HepG2 (cell line): ENCODE data around the gene ALMS1.

Experiments
- ATF7 ChIP-seq, 2 experiments: fragments of 450-650 bp in 1 of 2; sonication (generic) in 1 of 2; formaldehyde crosslinking in 1 of 2; IDR thresholded peaks; 2 replicates each; pipeline versions ENCODE4 v1.4.0 to v1.6.1; 2016 to 2020; ENCODE audit warnings: antibody characterized with exemption in 1 of 2, mild to moderate bottlenecking in 1 of 2, missing genetic modification reagents in 1 of 2
- CBX5 ChIP-seq: sonication (generic); formaldehyde crosslinking; IDR thresholded peaks from 2 replicates; pipeline ENCODE4 v1.4.0; 2020; ENCODE audit warnings: missing genetic modification reagents, borderline replicate concordance
- CEBPB ChIP-seq: IDR thresholded peaks from 2 replicates; pipeline ENCODE4 v1.6.1; 2011; ENCODE audit warnings: low read depth, low read length, improper control_type of control experiment, borderline replicate concordance
- PCBP1 ChIP-seq: fragments of 200-400 bp; formaldehyde crosslinking; IDR thresholded peaks from 2 replicates; pipeline ENCODE4 v1.6.1; 2017; ENCODE audit warnings: mild to moderate bottlenecking, low read depth, low read length, borderline replicate concordance
- POLR2A ChIP-seq, 2 experiments: IDR thresholded peaks; 2 replicates each; pipeline ENCODE4 v1.6.1; 2011; ENCODE audit warnings: low read depth in 2 of 2, low read length in 2 of 2, mild to moderate bottlenecking in 1 of 2, moderate library complexity in 1 of 2; ENCODE audit not compliant: insufficient read depth in 1 of 2
- SSRP1 ChIP-seq: IDR thresholded peaks from 2 replicates; pipeline ENCODE4 v1.6.1; 2016; ENCODE audit warnings: control low read depth
- TCF12 ChIP-seq, 2 experiments: fragments of 450-650 bp in 1 of 2; sonication (generic) in 1 of 2; formaldehyde crosslinking in 1 of 2; IDR thresholded peaks; 2 replicates each; pipeline versions ENCODE4 v1.6.1 to v1.8.0; 2017 to 2022; ENCODE audit warnings: antibody characterized with exemption in 1 of 2, mild to moderate bottlenecking in 1 of 2, missing genetic modification reagents in 1 of 2, moderate library complexity in 1 of 2
- ZNF24 ChIP-seq: fragments of 450-650 bp; IDR thresholded peaks from 2 replicates; pipeline ENCODE4 v1.6.1; 2017; ENCODE audit warnings: antibody characterized with exemption, mild to moderate bottlenecking
- TF ChIP-seq, protein P1 (sequence below): sonication (generic); formaldehyde crosslinking; IDR thresholded peaks from 2 replicates; pipeline ENCODE4 v1.5.0; 2020; ENCODE audit warnings: missing genetic modification reagents
- TF ChIP-seq, protein P2 (sequence below): IDR thresholded peaks from 2 replicates; pipeline ENCODE4 v1.6.1; 2012; ENCODE audit warnings: inconsistent platforms
- TF ChIP-seq, protein P3 (sequence below): sonication (generic); formaldehyde crosslinking; IDR thresholded peaks from 2 replicates; pipeline ENCODE4 v1.5.0; 2020; ENCODE audit warnings: mild to moderate bottlenecking, missing genetic modification reagents, moderate library complexity

DNA sequence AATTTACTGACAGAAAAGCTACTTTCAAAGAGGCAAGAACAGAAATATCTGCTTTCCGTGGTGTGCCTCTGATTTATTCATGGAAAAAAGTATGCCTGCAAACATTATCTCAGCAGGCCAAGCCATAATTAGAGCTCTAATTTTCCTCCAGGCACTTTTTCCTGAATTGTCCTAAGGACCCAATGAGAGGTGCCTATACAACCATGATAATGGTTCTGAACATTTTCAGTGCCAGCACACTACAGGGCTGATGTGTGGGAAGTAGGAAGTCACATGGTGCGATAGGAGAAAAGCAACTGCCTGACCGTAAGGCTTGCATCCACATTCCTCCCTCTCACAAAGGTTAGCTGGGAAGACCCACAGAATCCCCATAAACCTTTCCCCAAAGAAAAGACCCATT is 46.4 kb upstream of the ALMS1 start:
- TF ChIP-seq POLR2A (IDR thresholded peaks at IDR 0.05; ENCODE audit: insufficient read depth in 1 of 2, low read depth in 2 of 2, low read length in 2 of 2), result no peak
- TF ChIP-seq, protein P1, sequence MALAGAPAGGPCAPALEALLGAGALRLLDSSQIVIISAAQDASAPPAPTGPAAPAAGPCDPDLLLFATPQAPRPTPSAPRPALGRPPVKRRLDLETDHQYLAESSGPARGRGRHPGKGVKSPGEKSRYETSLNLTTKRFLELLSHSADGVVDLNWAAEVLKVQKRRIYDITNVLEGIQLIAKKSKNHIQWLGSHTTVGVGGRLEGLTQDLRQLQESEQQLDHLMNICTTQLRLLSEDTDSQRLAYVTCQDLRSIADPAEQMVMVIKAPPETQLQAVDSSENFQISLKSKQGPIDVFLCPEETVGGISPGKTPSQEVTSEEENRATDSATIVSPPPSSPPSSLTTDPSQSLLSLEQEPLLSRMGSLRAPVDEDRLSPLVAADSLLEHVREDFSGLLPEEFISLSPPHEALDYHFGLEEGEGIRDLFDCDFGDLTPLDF, result no peak
- TF ChIP-seq CBX5 (CRISPR knock-in tag), result no peak
- no peak for TF ChIP-seq SSRP1 (CRISPR knock-in tag)
- TF ChIP-seq, protein P2, sequence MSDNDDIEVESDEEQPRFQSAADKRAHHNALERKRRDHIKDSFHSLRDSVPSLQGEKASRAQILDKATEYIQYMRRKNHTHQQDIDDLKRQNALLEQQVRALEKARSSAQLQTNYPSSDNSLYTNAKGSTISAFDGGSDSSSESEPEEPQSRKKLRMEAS, result no peak
- TF ChIP-seq ATF7 (IDR thresholded peaks at IDR 0.05), result no peak
- TF ChIP-seq ATF7 (CRISPR knock-in tag; IDR thresholded peaks at IDR 0.05), result no peak
- TF ChIP-seq ZNF24, result no peak
- no peak for TF ChIP-seq TCF12 (IDR thresholded peaks at IDR 0.05)
- no peak for TF ChIP-seq TCF12 (CRISPR knock-in tag; IDR thresholded peaks at IDR 0.05)
- TF ChIP-seq, protein P3, sequence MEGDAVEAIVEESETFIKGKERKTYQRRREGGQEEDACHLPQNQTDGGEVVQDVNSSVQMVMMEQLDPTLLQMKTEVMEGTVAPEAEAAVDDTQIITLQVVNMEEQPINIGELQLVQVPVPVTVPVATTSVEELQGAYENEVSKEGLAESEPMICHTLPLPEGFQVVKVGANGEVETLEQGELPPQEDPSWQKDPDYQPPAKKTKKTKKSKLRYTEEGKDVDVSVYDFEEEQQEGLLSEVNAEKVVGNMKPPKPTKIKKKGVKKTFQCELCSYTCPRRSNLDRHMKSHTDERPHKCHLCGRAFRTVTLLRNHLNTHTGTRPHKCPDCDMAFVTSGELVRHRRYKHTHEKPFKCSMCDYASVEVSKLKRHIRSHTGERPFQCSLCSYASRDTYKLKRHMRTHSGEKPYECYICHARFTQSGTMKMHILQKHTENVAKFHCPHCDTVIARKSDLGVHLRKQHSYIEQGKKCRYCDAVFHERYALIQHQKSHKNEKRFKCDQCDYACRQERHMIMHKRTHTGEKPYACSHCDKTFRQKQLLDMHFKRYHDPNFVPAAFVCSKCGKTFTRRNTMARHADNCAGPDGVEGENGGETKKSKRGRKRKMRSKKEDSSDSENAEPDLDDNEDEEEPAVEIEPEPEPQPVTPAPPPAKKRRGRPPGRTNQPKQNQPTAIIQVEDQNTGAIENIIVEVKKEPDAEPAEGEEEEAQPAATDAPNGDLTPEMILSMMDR, result no peak
- TF ChIP-seq PCBP1, result no peak
- no peak for TF ChIP-seq CEBPB
